ENCODE results near the gene NT5C2.

GRCh38 chr10:103196516-103196915 is 3.4 kb upstream of the NT5C2 start:
- TF ChIP-seq, protein P1, sequence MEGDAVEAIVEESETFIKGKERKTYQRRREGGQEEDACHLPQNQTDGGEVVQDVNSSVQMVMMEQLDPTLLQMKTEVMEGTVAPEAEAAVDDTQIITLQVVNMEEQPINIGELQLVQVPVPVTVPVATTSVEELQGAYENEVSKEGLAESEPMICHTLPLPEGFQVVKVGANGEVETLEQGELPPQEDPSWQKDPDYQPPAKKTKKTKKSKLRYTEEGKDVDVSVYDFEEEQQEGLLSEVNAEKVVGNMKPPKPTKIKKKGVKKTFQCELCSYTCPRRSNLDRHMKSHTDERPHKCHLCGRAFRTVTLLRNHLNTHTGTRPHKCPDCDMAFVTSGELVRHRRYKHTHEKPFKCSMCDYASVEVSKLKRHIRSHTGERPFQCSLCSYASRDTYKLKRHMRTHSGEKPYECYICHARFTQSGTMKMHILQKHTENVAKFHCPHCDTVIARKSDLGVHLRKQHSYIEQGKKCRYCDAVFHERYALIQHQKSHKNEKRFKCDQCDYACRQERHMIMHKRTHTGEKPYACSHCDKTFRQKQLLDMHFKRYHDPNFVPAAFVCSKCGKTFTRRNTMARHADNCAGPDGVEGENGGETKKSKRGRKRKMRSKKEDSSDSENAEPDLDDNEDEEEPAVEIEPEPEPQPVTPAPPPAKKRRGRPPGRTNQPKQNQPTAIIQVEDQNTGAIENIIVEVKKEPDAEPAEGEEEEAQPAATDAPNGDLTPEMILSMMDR (optimal IDR thresholded peaks at IDR 0.05 in 1 of 3, IDR thresholded peaks at IDR 0.05 in 1 of 3, conservative IDR thresholded peaks at IDR 0.05 in 1 of 3; ENCODE audit: extremely low read depth in 1 of 3, insufficient read depth in 2 of 3, low read length in 3 of 3) = no peak
- no peak for TF ChIP-seq EZH2 (IDR thresholded peaks at IDR 0.05; ENCODE audit: low read length)

Measured in keratinocyte (primary cell).